ENCODE results near the gene PLCXD1. TPM values are rescaled to one million over a fixed set of nuclear protein-coding genes. Genes with fewer than 3 reads are reported as not detected.

PLCXD1 gene
- total and polyA plus RNA-seq, 9 of the 15 experiments (the other 6 are each of a cell fraction or from before 2014, with no cell fraction given): 6.0 to 60.2 (median 39.5) TPM

GRCh38 chrX:291411-291901, 10.3 kb downstream of the PLCXD1 start:
- no peak overlapping the region for H3K4me3 ChIP-seq
- H3K9me3 ChIP-seq (replicated peaks; ENCODE audit: control insufficient read depth, insufficient read depth, low read depth, low read length): no peaks in the 10 kb centered on the region
- no peaks in the 10 kb centered on the region for H3K9me1 ChIP-seq (ENCODE audit: control insufficient read depth, insufficient read depth, low read length)
- no peak overlapping the region for H3K4me2 ChIP-seq (ENCODE audit: insufficient read depth, low read length)
- no peaks in the 10 kb centered on the region; a peak in 2 of 5 replicates for H3K4me1 ChIP-seq (replicated peaks in 1 of 2; ENCODE audit: control insufficient read depth in 2 of 2, insufficient read depth in 2 of 2, low read length in 2 of 2)
- H3K27ac ChIP-seq (ENCODE audit: extremely low read depth, low read depth, low read length): no peak overlapping the region
- no peak for FAIRE-seq
- H3K36me3 ChIP-seq (ENCODE audit: control insufficient read depth, insufficient read depth, low read length): peaks cover 71% of the 10 kb centered on the region; the same call in 2 of the 3 replicates
- no peaks in the 10 kb centered on the region for H3K27me3 ChIP-seq (ENCODE audit: control insufficient read depth in 2 of 2, insufficient read depth in 2 of 2, low read length in 2 of 2)
- in situ Hi-C loops (cut with MboI): no loop called here
- POLR2A ChIA-PET: no interaction called here
- ATAC-seq: no peak
- no peak overlapping the region for H3K9ac ChIP-seq (ENCODE audit: insufficient read depth in 1 of 2, low read depth in 2 of 2, low read length in 2 of 2)
- WGBS (ENCODE audit: insufficient coverage, low coverage, missing lambda C conversion rate): 98% methylated on average over 18 of the region's 29 CpGs
- peaks cover 10% of the 10 kb centered on the region for H3K79me2 ChIP-seq (ENCODE audit: control insufficient read depth, insufficient read depth, low read length)
- DNase-seq (ENCODE audit: extremely low read depth in 1 of 4, low spot score in 3 of 4): no peak
- H4K20me1 ChIP-seq (replicated peaks; ENCODE audit: control insufficient read depth, insufficient read depth, low read length): no peaks in the 10 kb centered on the region
- H2AFZ ChIP-seq (ENCODE audit: low read depth, low read length): no peak overlapping the region
- intact Hi-C loops (cut with micrococcal nuclease): no loop called here
- CTCF ChIA-PET (ENCODE audit: low intra/inter-chr PET ratio): no interaction called here
- no TSS peak for BruUV-seq (replicated peaks)
- no peak for TF ChIP-seq NEUROD1 (IDR thresholded peaks at IDR 0.05; ENCODE audit: borderline replicate concordance, low read depth, low read length, partially characterized antibody)
- TF ChIP-seq NBN (IDR thresholded peaks at IDR 0.05; ENCODE audit: low read depth): no peak
- TF ChIP-seq E2F1 (CRISPR knock-in tag; IDR thresholded peaks at IDR 0.05): no peak
- no peak for TF ChIP-seq E2F5 (CRISPR knock-in tag; IDR thresholded peaks at IDR 0.05)
- TF ChIP-seq NFE2 (IDR thresholded peaks at IDR 0.05; ENCODE audit: low read depth): no peak
- TF ChIP-seq ZNF583 (CRISPR knock-in tag; IDR thresholded peaks at IDR 0.05): no peak
- TF ChIP-seq LCOR (CRISPR knock-in tag; IDR thresholded peaks at IDR 0.05): no peak
- TF ChIP-seq ZC3H4 (CRISPR knock-in tag; IDR thresholded peaks at IDR 0.05; ENCODE audit: borderline replicate concordance): no peak
- no peak for TF ChIP-seq MIER1 (IDR thresholded peaks at IDR 0.05; ENCODE audit: low read depth)
- no peak for TF ChIP-seq CBX3 (IDR thresholded peaks at IDR 0.05; ENCODE audit: borderline replicate concordance in 1 of 2, low read length in 2 of 2)
- TF ChIP-seq BDP1 (IDR thresholded peaks at IDR 0.05; ENCODE audit: insufficient read depth, insufficient read length): no peak
- TF ChIP-seq MEIS2 (IDR thresholded peaks at IDR 0.05; ENCODE audit: partially characterized antibody): no peak
- no peak for TF ChIP-seq XRCC5 (IDR thresholded peaks at IDR 0.05; ENCODE audit: low read depth, low read length)
- TF ChIP-seq MITF (IDR thresholded peaks at IDR 0.05): no peak
- TF ChIP-seq ZNF592 (IDR thresholded peaks at IDR 0.05): no peak
- TF ChIP-seq SREBF1 (IDR thresholded peaks at IDR 0.05; ENCODE audit: borderline replicate concordance, low read depth, low read length): no peak
